GM18502 (cell line): ENCODE measurements around the gene CGB1.

Experiments
- ATAC-seq: cut with Tn5 transposase; IDR thresholded peaks from one replicate; pipeline ENCODE4 v1.9.1; 2021; ENCODE audit warnings: mild to moderate bottlenecking; ENCODE audit not compliant: unreplicated experiment, poor library complexity

The CGB1 gene

GRCh38 chr19:49004133-49004532 is 32.6 kb downstream of the CGB1 start:
- ATAC-seq: no peak

DNA sequence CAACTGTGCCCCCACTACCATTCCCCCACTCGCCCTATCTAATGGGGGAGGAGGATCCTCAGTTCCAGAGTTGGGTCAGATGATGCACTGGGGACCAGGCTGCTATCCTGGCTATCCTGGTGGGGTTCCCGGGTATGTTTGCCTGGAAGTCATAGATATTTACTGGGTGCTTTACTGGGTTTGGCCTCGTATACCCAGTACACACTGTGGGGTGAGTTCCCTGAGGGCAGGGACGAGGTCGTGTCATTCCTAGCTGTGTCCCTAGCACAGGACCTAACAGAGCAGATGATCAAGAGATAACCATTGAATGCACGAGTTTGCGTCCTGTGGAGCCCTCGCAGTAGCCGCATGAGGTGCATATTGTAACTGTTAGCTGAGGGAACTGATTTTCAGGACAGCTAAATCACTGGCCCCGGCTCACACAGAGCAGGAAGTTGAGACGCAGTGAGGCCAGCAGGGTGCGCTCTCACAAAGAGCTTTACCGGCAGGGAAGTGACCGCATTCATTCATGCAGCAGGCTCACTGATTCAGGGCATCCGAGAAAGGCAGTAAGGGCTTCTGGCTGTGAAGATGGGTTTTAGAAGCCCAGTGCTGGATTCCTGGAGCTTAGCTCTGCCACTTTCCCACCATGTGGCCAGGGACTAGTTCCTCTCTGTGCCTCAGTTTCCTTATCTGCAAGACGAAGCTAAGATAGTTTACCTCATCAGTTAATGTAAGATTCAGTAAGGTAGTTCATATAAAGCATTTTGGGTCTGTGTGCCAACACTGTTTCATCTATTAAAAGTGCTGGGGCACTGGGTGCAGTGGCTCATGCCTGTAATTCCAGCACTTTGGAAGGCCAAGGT is 37.0 kb downstream of the CGB1 start:
- ATAC-seq: no peak

DNA sequence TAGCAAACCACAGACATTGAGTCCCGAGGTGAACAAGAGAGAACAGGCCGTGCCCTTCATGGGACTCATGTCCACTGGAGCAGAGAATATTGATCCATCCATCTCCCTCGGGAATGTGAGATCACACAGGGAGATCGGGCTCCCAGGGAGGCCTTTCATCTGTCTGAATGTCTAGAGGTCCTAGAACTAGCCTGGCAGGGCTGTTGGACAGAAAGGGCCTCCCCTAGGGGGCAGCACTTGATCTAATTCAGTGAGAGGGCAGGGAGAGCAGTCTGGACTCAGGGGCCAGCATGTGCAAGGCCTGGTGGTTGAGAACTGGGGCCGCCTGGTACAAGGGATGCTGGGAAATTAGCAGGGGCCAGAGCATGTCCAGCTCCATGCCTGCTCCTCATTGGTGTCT is 38.7 kb downstream of the CGB1 start:
- no peak for ATAC-seq

DNA sequence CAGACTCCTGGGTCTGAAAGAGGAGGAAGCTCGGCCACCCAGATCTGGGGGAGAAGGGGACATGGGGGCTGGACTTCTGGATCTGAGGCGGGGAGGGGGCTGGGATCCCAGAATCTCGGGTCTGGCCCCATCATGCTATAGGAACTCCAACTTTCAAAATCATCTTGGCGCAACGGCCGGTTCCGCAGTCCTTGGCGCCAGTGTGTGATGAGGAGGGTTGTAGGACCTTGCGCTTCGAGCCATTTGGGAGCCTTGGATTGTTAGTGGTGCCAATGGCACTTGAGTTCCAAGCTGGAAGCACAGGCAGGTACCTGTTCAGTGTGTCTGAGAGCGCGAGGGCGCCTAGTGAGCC is 42.7 kb downstream of the CGB1 start:
- ATAC-seq: no peak

DNA sequence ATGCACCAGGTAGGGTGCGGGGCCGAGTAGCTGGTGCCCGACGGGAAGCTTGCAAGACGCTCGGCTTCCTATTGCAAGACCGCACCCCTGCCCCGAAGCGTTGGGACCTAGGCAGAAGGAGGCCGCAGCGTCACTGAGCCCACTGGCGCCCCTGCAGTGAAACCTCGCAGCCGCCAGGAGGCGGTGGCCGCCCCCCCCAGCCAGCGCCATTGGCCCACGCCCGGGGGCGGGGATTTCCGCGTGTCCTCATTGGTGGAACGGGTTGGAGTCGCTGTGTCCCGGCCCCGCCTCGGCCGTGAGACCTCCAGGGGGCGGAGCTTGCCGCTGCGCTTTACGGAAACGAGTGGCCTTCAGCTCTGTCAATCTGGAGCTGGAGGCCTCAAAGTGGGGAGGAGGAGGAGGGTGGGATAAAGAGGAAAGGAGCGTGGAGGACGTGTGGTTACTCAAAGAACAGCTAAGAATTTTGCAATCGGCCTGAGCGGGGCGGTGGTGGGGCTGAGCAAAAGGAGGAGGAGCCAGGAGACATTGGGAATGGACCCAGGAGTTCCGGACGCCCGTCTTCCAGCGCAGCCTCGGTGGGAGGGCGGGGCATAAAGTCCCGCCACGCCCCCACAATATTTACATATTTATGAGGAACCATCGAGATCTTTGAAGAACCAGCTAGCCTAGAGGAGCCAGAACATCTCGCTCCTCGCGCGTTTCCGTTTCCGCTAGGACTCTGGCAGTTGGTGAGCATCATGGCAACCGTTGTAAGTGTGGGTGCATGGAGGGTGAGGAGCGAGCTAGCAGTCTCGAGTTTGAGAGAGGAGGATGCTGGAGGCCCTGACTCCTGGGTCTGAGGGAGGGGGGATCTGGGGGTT is 43.3 kb downstream of the CGB1 start, which contains the start of the genes GYS1 and RUVBL2:
Gene GYS1, minus strand, starts transcription at position 135 of the 860 bp plus-strand sequence. CDS start 197 bp downstream, outside the sequence.
Gene RUVBL2, plus strand, starts transcription at position 713 of the 860 bp plus-strand sequence. Its CDS starts 25 bp downstream, at position 738.
- peak; percentile 78 for ATAC-seq

DNA sequence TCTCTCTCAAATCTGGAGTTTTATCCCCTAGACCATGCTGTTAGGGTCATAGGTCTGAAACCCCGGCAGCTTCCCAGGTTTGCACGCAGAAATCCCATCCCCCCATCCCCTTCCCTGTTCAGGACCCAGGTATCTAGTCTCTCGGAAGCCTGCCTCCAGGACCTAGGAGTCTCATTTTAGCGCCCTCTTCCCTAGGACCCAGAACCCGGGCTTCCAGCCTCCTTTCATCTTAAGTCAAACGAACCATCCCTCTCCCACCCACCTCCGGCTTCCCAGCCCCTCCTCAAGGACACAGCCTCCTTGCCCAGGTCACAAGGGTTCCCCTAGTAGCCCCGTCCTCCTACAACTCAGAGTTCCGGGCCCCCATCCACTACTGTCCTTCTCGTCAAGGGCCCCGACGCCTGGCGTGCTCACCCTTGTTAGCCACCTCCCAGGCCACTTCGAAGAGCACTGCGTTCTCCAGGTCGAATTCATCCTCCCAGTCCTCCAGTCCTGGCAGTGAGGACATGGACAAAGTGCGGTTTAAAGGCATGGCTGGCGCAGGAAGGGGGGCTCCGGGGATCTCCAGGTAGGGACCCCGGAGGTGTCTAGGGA is 44.0 kb downstream of the CGB1 start:
- no peak for ATAC-seq

- no peak for ATAC-seq
Measured at GRCh38 chr19:48991873-48992580, 44.7 kb downstream of the CGB1 start.

GRCh38 chr19:48991011-48991609 is 45.6 kb downstream of the CGB1 start:
- no peak for ATAC-seq

GRCh38 chr19:48990400-48990799 is 46.3 kb downstream of the CGB1 start:
- no peak for ATAC-seq

- no peak for ATAC-seq
Measured at GRCh38 chr19:48989701-48990291, 46.9 kb downstream of the CGB1 start.

DNA sequence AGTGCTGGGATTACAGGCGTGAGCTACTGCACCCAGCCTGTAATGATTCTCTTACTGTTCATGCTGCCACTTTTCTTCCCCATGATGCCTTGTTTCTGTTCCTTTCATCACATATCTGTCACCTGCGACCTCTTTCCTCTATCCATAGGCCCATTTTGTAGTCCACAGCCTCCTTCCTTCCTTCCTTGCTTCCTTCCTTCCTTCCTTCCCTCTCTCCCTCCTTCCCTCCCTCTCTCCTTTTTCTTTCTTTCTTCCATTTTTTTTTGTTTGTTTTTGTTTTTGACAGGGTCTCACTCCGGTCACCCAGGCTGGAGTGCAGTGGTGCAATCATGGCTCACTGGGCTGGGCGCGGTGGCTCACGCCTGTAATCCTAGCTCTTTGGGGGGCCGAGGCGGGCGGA is 47.8 kb downstream of the CGB1 start:
- no peak for ATAC-seq

- ATAC-seq: no peak
Measured at GRCh38 chr19:48988286-48988685, 48.4 kb downstream of the CGB1 start.

GRCh38 chr19:48987323-48987722 is 49.4 kb downstream of the CGB1 start:
- ATAC-seq: no peak

DNA sequence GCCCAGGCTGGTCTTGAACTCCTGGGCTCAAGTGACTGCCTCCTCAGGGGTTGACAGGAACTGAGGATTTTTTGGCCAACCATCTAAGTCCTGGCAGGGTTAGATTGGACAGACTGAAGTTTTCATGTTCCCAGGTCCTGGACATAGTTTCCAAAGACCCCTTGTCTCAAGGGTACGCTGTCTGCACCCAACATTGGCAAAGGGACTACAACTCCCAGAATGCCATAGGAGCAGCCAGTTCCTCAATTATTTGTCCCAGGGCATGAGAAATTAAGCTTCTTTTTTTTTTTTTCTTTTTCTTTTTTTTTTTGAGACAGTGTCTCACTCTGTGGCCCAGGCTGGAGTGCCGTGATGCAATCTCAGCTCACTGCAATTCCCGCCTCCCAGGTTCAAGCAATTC is 50.5 kb downstream of the CGB1 start:
- ATAC-seq: no peak

DNA sequence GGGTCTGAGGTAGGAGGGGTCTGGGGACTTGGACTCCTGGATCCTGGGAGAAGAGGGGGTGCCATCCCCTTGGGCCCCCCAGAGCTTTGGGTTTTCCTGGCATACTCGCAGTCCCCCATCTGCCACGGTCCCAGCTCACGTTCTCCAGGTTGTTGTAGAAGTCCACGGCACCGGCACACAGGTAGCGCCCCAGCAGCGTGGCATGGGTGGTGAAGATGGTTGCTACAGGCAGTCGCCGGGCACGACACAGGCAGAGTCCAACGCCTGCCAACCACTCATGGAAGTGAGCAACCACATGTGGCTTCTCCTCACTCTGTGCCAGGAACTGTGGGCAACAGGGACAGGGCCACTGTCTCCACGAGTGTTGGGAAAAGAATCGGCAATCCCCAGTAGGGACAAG is 51.0 kb downstream of the CGB1 start:
- ATAC-seq: no peak
